Measurements from ENCODE around the gene CARD11.

The CARD11 gene

GRCh38 chr7:2948749-2949148 is 94.9 kb downstream of the CARD11 start:
- no peaks in the 10 kb centered on the region for H3K27me3 ChIP-seq (replicated peaks)
- DNase-seq, result no peak
- H3K4me3 ChIP-seq (ENCODE audit: low read depth, low read length), result no peak overlapping the region
- no peak for TF ChIP-seq CTCF (IDR thresholded peaks at IDR 0.05; ENCODE audit: low read depth, low read length, missing control alignments)
- H3K36me3 ChIP-seq (replicated peaks), result no peaks in the 10 kb centered on the region
- in situ Hi-C loops (cut with HindIII; ENCODE audit: low pct_ligation_motif_present, low sequenced_read_pairs), result no loop called here
- no peak overlapping the region for H3K27ac ChIP-seq

GRCh38 chr7:2947058-2947780 is 96.4 kb downstream of the CARD11 start:
- no peak for DNase-seq
- no peak overlapping the region for H3K27ac ChIP-seq
- H3K4me3 ChIP-seq (ENCODE audit: low read depth, low read length), result no peak overlapping the region
- H3K36me3 ChIP-seq (replicated peaks), result no peaks in the 10 kb centered on the region
- in situ Hi-C loops (cut with HindIII; ENCODE audit: low pct_ligation_motif_present, low sequenced_read_pairs), result no loop called here
- no peak for TF ChIP-seq CTCF (IDR thresholded peaks at IDR 0.05; ENCODE audit: low read depth, low read length, missing control alignments)
- H3K27me3 ChIP-seq (replicated peaks), result no peaks in the 10 kb centered on the region

GRCh38 chr7:2945171-2945570 is 98.5 kb downstream of the CARD11 start:
- in situ Hi-C loops (cut with HindIII; ENCODE audit: low pct_ligation_motif_present, low sequenced_read_pairs), result no loop called here
- no peaks in the 10 kb centered on the region for H3K36me3 ChIP-seq (replicated peaks)

GRCh38 chr7:2944739-2945138 is 98.9 kb downstream of the CARD11 start:
- TF ChIP-seq CTCF (IDR thresholded peaks at IDR 0.05; ENCODE audit: low read depth, low read length, missing control alignments), result no peak
- Histone ChIP-seq H3K4me3 (ENCODE audit: low read depth, low read length) (no peak overlapping the region), H3K36me3 (replicated peaks) (no peaks in the 10 kb centered on the region), H3K27ac (no peak overlapping the region), H3K27me3 (replicated peaks) (no peaks in the 10 kb centered on the region)
- in situ Hi-C loops (cut with HindIII; ENCODE audit: low pct_ligation_motif_present, low sequenced_read_pairs), result no loop called here
- no peak for DNase-seq

More at GRCh38 chr7:2945171-2945570, 98.5 kb downstream of the CARD11 start:
- Histone ChIP-seq H3K27me3 (replicated peaks) (no peaks in the 10 kb centered on the region), H3K27ac (no peak overlapping the region), H3K4me3 (ENCODE audit: low read depth, low read length) (no peak overlapping the region)
- no peak for TF ChIP-seq CTCF (IDR thresholded peaks at IDR 0.05; ENCODE audit: low read depth, low read length, missing control alignments)
- no peak for DNase-seq

GRCh38 chr7:2943851-2944601 is 99.6 kb downstream of the CARD11 start:
- Histone ChIP-seq H3K27me3 (replicated peaks) (no peaks in the 10 kb centered on the region), H3K27ac (no peak overlapping the region), H3K4me3 (ENCODE audit: low read depth, low read length) (no peak overlapping the region), H3K36me3 (replicated peaks) (no peaks in the 10 kb centered on the region)
- TF ChIP-seq CTCF (IDR thresholded peaks at IDR 0.05; ENCODE audit: low read depth, low read length, missing control alignments), result no peak
- DNase-seq, result no peak
- in situ Hi-C loops (cut with HindIII; ENCODE audit: low pct_ligation_motif_present, low sequenced_read_pairs), result no loop called here

All from brain microvascular endothelial cell (primary cell).